ENCODE results near the gene IL18R1.

DNA sequence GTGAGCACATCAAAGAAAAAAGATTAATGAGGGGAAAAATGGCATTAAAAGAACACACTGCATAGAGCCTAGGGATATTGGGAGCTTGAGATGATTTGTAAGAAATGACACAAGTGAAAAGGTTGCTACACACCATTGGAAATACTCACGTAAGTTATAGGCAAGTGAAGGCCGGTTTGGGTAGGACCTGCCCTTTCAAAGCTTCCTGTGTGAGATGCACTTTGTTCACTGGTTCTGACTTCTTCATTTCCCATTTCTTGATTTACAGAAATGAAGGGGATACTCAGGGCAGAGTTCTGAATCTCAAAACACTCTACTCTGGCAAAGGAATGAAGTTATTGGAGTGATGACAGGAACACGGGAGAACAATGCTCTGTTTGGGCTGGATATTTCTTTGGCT, 67.3 kb downstream of the IL18R1 start, which contains the start of gene IL18RAP:
- no peak for TF ChIP-seq CTCF (IDR thresholded peaks at IDR 0.05; ENCODE audit: low read length)
- no peak for TF ChIP-seq EZH2phosphoT487 (IDR thresholded peaks at IDR 0.05; ENCODE audit: low read length)
- TF ChIP-seq EZH2 (optimal IDR thresholded peaks at IDR 0.05; ENCODE audit: low read depth, low read length) = no peak

All from MM.1S (cell line).